ENCODE results near the gene PLPPR1. TPM values are rescaled to one million over a fixed set of nuclear protein-coding genes. Genes with fewer than 3 reads are reported as not detected.

Gene PLPPR1
- total and polyA plus RNA-seq, 2 of the 4 experiments (the other 2 are of a cell fraction): not detected

- CTCF ChIA-PET: no interaction called here
- TF ChIP-seq SMC3 (IDR thresholded peaks at IDR 0.05; ENCODE audit: low read depth, low read length) (no peak), FOS (IDR thresholded peaks at IDR 0.05; ENCODE audit: low read depth, low read length) (no peak), POLR2A (IDR thresholded peaks at IDR 0.05; ENCODE audit: low read depth, low read length) (no peak), MAFK (IDR thresholded peaks at IDR 0.05; ENCODE audit: low read depth, low read length) (no peak), USF2 (IDR thresholded peaks at IDR 0.05; ENCODE audit: low read depth, low read length) (no peak)
- no TSS peak for BruUV-seq (replicated peaks)
- Histone ChIP-seq H3K4ac (ENCODE audit: low read depth, low read length) (no peak overlapping the region), H3K23ac (ENCODE audit: low read depth, low read length) (no peak overlapping the region), H3K18ac (ENCODE audit: low read depth, low read length) (no peak overlapping the region), H2BK15ac (ENCODE audit: low read depth, low read length) (no peak overlapping the region), H3K9ac (ENCODE audit: low read depth, low read length) (no peak overlapping the region), H4K8ac (ENCODE audit: low read depth in 2 of 2, low read length in 2 of 2) (no peak overlapping the region), H3K9me3 (ENCODE audit: control insufficient read depth, insufficient read depth, low read length) (no peaks in the 10 kb centered on the region), H3K4me1 (ENCODE audit: control insufficient read depth, insufficient read depth, low read length) (no peaks in the 10 kb centered on the region), H2AK5ac (ENCODE audit: low read depth, low read length) (no peak overlapping the region), H4K20me1 (ENCODE audit: insufficient read depth, low read length) (no peaks in the 10 kb centered on the region), H3K27me3 (ENCODE audit: control insufficient read depth, insufficient read depth, low read length) (no peaks in the 10 kb centered on the region), H2AK9ac (replicated peaks; ENCODE audit: low read depth, low read length, poor library complexity) (no peak overlapping the region), H3K56ac (ENCODE audit: extremely low read depth, insufficient read depth, low read length) (no peak overlapping the region), H3K14ac (replicated peaks; ENCODE audit: low read depth, low read length) (no peak overlapping the region), H4K91ac (ENCODE audit: insufficient read depth, low read depth, low read length) (no peak overlapping the region), H4K5ac (ENCODE audit: low read depth, low read length) (no peak overlapping the region), H3K27ac (ENCODE audit: insufficient read depth, low read length) (no peak overlapping the region), H2AFZ (replicated peaks; ENCODE audit: low read length, poor library complexity) (no peak overlapping the region), H2BK20ac (ENCODE audit: low read depth, low read length) (no peak overlapping the region), H3K4me3 (ENCODE audit: insufficient read depth, low read depth, low read length) (no peak overlapping the region), H3K79me1 (ENCODE audit: low read depth in 1 of 2, low read length in 2 of 2) (no peaks in the 10 kb centered on the region), H2BK120ac (ENCODE audit: low read depth, low read length) (no peak overlapping the region), H3K4me2 (ENCODE audit: low read depth, low read length) (no peak overlapping the region), H2BK5ac (ENCODE audit: low read depth, low read length, poor library complexity, severe bottlenecking) (no peak overlapping the region), H3K36me3 (ENCODE audit: control insufficient read depth, insufficient read depth, low read length) (no peaks in the 10 kb centered on the region), H3K9me1 (ENCODE audit: insufficient read depth, low read length) (no peaks in the 10 kb centered on the region)
- in situ Hi-C loops (cut with MboI; ENCODE audit: low sequenced_read_pairs) (no loop called here), intact Hi-C loops (cut with micrococcal nuclease) (loop anchor here (10.0 kb wide), 1 partner anchor 437 kb away; no protein-coding TSS in a partner anchor), dilution Hi-C loops (cut with HindIII; ENCODE audit: low sequenced_read_pairs, unreplicated experiment) (no loop called here)
- WGBS, 2 experiments (ENCODE audit: extremely low coverage in 2 of 2, insufficient read length in 1 of 2): no CpG with 5 or more reads among the region's 2 CpGs
- DNase-seq (no peak), ATAC-seq (ENCODE audit: low read depth) (no peak)
- POLR2A ChIA-PET (ENCODE audit: unreplicated experiment): no interaction called here
These were observed 163.2 kb downstream of the PLPPR1 start for GRCh38 chr9:101191723-101192122.
